ENCODE measurements around the gene TMEM135.

DNA sequence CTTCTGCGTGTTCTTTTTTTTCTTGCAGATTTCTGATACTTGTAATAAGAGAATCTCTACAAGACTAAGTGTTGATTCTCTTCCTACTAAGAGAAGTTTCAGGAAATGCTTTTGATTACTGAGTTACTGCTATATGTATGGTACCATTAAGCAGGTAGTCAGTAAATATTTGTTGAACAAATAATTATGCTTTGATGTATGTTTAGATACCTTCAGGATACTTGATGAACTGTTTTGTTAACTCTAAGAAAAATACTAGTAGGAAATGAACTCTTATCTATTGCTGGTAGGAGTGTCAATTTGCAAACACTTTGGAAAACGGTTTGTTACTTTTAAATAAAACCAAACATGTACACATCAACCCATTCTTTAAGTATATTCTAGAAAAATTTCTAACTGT, 90.6 kb downstream of the TMEM135 start:
- TF ChIP-seq CTCF (IDR thresholded peaks at IDR 0.05): no peak
- TF ChIP-seq POLR2AphosphoS5 (IDR thresholded peaks at IDR 0.05): no peak
- no peak for TF ChIP-seq POLR2A (IDR thresholded peaks at IDR 0.05)
- no peak for TF ChIP-seq EP300 (IDR thresholded peaks at IDR 0.05; ENCODE audit: low read depth)

Measured in transverse colon (tissue), 4 donors.